Activated gamma-delta T cell treated with anti-CD3 and anti-CD28 coated beads, Interleukin-2, amount 50 U/mL, for 16 hours (primary cell): Measurements from ENCODE around the gene KYNU.
"Not testable (repeated sequence)": the region's sequence is repeated elsewhere in the genome, so short reads cannot be mapped to it uniquely, and the experiment has no call there.

Source experiments
- DNase-seq: peaks from one replicate; pipeline ENCODE4 v3.0.0-alpha.2; 2020; ENCODE audit warnings: low read depth

Gene KYNU

GRCh38 chr2:143089520-143089919, 212.1 kb downstream of the KYNU start:
- not testable (repeated sequence) for DNase-seq
